Thyroid gland (tissue), 4 donors: ENCODE results near the gene ITGAE. TPM values are rescaled to one million over a fixed set of nuclear protein-coding genes. Genes with fewer than 3 reads are reported as not detected.

Experiments used
- DNase-seq, 2 donors: peaks; one replicate each; pipeline ENCODE4 v3.0.0-alpha.2; 2019
- H3K27ac ChIP-seq, 3 donors: fragments of 200-600 bp; sonication (generic); 1 replicate in 2 of 3; 2 replicates in 1 of 3; pipeline ENCODE4 v1.5.1; 2016 to 2019; ENCODE audit warnings: mild to moderate bottlenecking in 1 of 3, moderate library complexity in 1 of 3
- H3K27me3 ChIP-seq: fragments of 200-600 bp; sonication (generic); one replicate; pipeline ENCODE4 v1.5.1; 2019
- H3K36me3 ChIP-seq, 2 donors: fragments of 200-600 bp; sonication (generic); one replicate each; pipeline ENCODE4 v1.5.1; 2016 to 2019
- H3K4me1 ChIP-seq, 2 donors: fragments of 200-600 bp; sonication (generic); one replicate each; pipeline ENCODE4 v1.5.1; 2017 to 2019
- H3K4me3 ChIP-seq, 3 donors: fragments of 200-600 bp; sonication (generic); replicated peaks in 1 of 3; 1 replicate in 2 of 3; 2 replicates in 1 of 3; pipeline ENCODE4 v1.5.1; 2016; ENCODE audit warnings: mild to moderate bottlenecking in 1 of 3
- H3K9me3 ChIP-seq: fragments of 200-600 bp; sonication (generic); one replicate; pipeline ENCODE4 v1.5.1; 2017
- CTCF ChIP-seq, 6 experiments: fragments of 200-600 bp in 3 of 6; fragments of 450-650 bp in 3 of 6; sonication (generic) in 3 of 6; IDR thresholded peaks; one replicate each; pipeline ENCODE4 v1.5.1; 2016 to 2019; ENCODE audit warnings: antibody characterized with exemption in 6 of 6, mild to moderate bottlenecking in 2 of 6, inconsistent platforms in 1 of 6, moderate library complexity in 1 of 6
- POLR2A ChIP-seq, 2 donors: fragments of 450-650 bp; IDR thresholded peaks; one replicate each; pipeline ENCODE4 v1.6.1; 2017; ENCODE audit warnings: antibody characterized with exemption in 2 of 2, mild to moderate bottlenecking in 2 of 2, moderate library complexity in 1 of 2
- WGBS, 2 donors: methylation state at CpG; one replicate each; pipeline ENCODE4 v1.1.5; 2017; 5-methylcytosine and 5-hydroxymethylcytosine counted together
- intact Hi-C: fragments of 100-400 bp; cut with DNase I; formaldehyde crosslinking; loops from one replicate; pipeline ENCODE4 v1.15.1; 2023
- total RNA-seq, 4 donors: library from RNA; depleted of rRNA; stranded (reverse); fragments of >200 nt; gene quantifications; one replicate each; pipeline ENCODE4 v1.2.3, GENCODE V29; 2016

ITGAE gene
- total RNA-seq, 4 donors from 2014 or later, result 5.5 to 31.9 (median 19.4) TPM

- Histone ChIP-seq H3K9me3 (no peaks in the 10 kb centered on the region), H3K4me3 (no peak overlapping the region), H3K4me1 (peaks cover 0 to 3% of the 10 kb centered on the region in 2 donors), H3K27me3 (peaks cover 3% of the 10 kb centered on the region), H3K36me3 (no peaks in the 10 kb centered on the region), H3K27ac (no peak overlapping the region)
- intact Hi-C loops, result no loop called here
- WGBS, 2 donors, result 66 to 83% methylated on average over 11 to 18 of the region's 22 CpGs
- no peak for TF ChIP-seq POLR2A (IDR thresholded peaks at IDR 0.05)
- TF ChIP-seq CTCF (IDR thresholded peaks at IDR 0.05), result no peak
- DNase-seq, result no peak
Observed at GRCh38 chr17:3690094-3690715, 110.8 kb downstream of the ITGAE start.

GRCh38 chr17:3689262-3690093, 111.5 kb downstream of the ITGAE start:
- no peaks in the 10 kb centered on the region for H3K27me3 ChIP-seq
- no peaks in the 10 kb centered on the region for H3K9me3 ChIP-seq
- WGBS, 2 donors, result 90 to 93% methylated on average over 30 to 38 of the region's 44 CpGs
- no peaks in the 10 kb centered on the region for H3K4me1 ChIP-seq
- no peak overlapping the region for H3K4me3 ChIP-seq
- no peak overlapping the region for H3K27ac ChIP-seq
- intact Hi-C loops, result no loop called here
- DNase-seq, result no peak
- no peak for TF ChIP-seq CTCF (IDR thresholded peaks at IDR 0.05)
- TF ChIP-seq POLR2A (IDR thresholded peaks at IDR 0.05), result no peak
- H3K36me3 ChIP-seq, result no peaks in the 10 kb centered on the region

- intact Hi-C loops, result no loop called here
- H3K36me3 ChIP-seq, result no peaks in the 10 kb centered on the region
- DNase-seq, result no peak
- no peaks in the 10 kb centered on the region for H3K4me1 ChIP-seq
- TF ChIP-seq CTCF (IDR thresholded peaks at IDR 0.05) (no peak), POLR2A (IDR thresholded peaks at IDR 0.05) (no peak)
- H3K27ac ChIP-seq, result no peak overlapping the region
- no peak overlapping the region for H3K4me3 ChIP-seq
- H3K9me3 ChIP-seq, result no peaks in the 10 kb centered on the region
- 51 to 81% methylated on average over 4 of the region's 14 CpGs for whole genome bisulfite sequencing, 2 donors
- H3K27me3 ChIP-seq, result no peaks in the 10 kb centered on the region
Observed at GRCh38 chr17:3688852-3689261, 112.1 kb downstream of the ITGAE start.

GRCh38 chr17:3688027-3688553, 112.9 kb downstream of the ITGAE start:
- Histone ChIP-seq H3K4me1 (no peaks in the 10 kb centered on the region), H3K27me3 (no peaks in the 10 kb centered on the region), H3K9me3 (no peaks in the 10 kb centered on the region), H3K36me3 (no peaks in the 10 kb centered on the region), H3K4me3 (no peak overlapping the region), H3K27ac (no peak overlapping the region)
- WGBS, 2 donors, result 37 to 46% methylated on average over 11 to 13 of the region's 19 CpGs
- TF ChIP-seq CTCF (IDR thresholded peaks at IDR 0.05) (no peak), POLR2A (IDR thresholded peaks at IDR 0.05) (no peak)
- DNase-seq, result no peak
- intact Hi-C loops, result no loop called here

- no peak for DNase-seq
- intact Hi-C loops, result no loop called here
- Histone ChIP-seq H3K27ac (no peak overlapping the region), H3K9me3 (no peaks in the 10 kb centered on the region), H3K4me1 (no peaks in the 10 kb centered on the region), H3K27me3 (no peaks in the 10 kb centered on the region), H3K4me3 (no peak overlapping the region), H3K36me3 (no peaks in the 10 kb centered on the region)
- 13 to 35% methylated on average over 8 of the region's 13 CpGs for WGBS, 2 donors
- no peak for TF ChIP-seq POLR2A (IDR thresholded peaks at IDR 0.05)
- no peak for TF ChIP-seq CTCF (IDR thresholded peaks at IDR 0.05)
Observed at GRCh38 chr17:3685174-3685573, 115.8 kb downstream of the ITGAE start.
